GM12875 (cell line): ENCODE measurements around the gene POLR2E.
"Not testable (repeated sequence)": the region's sequence is repeated elsewhere in the genome, so short reads cannot be mapped to it uniquely, and the experiment has no call there.

Experiments used
- H3K4me3 ChIP-seq: one replicate; pipeline ENCODE4 v1.5.1; 2011; ENCODE audit warnings: low read depth, low read length, control low read depth
- TF ChIP-seq, protein P1 (sequence below): IDR thresholded peaks from 2 replicates; pipeline ENCODE4 v1.5.1; 2011; ENCODE audit warnings: low read depth, mild to moderate bottlenecking, control low read depth, inconsistent platforms, low read length, moderate library complexity, borderline replicate concordance; ENCODE audit not compliant: insufficient read depth

Gene POLR2E

DNA sequence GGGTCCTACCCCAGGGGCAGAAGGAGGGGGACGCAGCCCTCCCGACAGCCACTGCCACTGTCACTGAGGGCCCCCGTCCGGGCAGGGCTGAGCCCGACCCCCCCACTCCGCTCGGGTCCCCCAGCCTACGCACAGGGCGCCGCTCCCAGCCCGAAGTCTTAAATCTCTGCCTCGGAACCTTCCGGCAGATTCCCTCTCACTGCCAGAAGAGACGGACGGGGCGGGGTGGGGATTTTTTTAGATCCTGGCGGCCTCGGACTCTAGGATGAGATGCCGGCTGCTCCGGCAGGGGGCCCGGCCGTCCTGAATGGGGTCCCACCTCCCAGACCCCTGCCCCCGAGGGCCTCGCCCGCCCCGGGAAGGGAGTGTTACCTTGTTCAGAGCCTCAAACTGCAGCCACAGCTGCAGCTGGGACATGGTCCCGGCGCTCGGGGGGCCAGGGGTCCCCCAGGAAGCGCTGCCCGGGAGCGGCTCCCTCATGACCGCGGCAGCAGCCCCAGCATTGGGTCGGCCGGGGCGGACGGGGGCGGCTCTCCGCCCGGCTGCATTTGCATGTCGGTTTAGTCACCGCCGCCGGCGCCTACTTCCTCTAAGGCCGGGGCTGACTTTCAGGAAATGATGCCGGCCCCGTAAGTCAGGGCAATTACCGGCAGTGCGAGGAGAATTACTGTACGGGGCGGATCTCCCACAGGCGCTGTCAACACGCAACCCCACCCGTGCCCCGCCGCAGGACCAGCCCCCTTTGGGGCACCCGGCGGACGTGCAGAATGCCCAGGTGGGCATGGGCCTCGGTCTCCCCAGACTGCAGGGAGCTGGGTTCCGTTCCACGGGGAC, 36.8 kb upstream of the POLR2E start:
- H3K4me3 ChIP-seq: peak overlapping the region; percentile 85
- TF ChIP-seq, protein P1, sequence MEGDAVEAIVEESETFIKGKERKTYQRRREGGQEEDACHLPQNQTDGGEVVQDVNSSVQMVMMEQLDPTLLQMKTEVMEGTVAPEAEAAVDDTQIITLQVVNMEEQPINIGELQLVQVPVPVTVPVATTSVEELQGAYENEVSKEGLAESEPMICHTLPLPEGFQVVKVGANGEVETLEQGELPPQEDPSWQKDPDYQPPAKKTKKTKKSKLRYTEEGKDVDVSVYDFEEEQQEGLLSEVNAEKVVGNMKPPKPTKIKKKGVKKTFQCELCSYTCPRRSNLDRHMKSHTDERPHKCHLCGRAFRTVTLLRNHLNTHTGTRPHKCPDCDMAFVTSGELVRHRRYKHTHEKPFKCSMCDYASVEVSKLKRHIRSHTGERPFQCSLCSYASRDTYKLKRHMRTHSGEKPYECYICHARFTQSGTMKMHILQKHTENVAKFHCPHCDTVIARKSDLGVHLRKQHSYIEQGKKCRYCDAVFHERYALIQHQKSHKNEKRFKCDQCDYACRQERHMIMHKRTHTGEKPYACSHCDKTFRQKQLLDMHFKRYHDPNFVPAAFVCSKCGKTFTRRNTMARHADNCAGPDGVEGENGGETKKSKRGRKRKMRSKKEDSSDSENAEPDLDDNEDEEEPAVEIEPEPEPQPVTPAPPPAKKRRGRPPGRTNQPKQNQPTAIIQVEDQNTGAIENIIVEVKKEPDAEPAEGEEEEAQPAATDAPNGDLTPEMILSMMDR: no peak

GRCh38 chr19:1130771-1131717, 35.9 kb upstream of the POLR2E start:
- TF ChIP-seq, protein P1: no peak
- peak overlapping the region; percentile 85 for H3K4me3 ChIP-seq

GRCh38 chr19:1129535-1129934, 34.4 kb upstream of the POLR2E start:
- H3K4me3 ChIP-seq: no peak overlapping the region
- TF ChIP-seq, protein P1: no peak

- not testable (repeated sequence) for H3K4me3 ChIP-seq
These were observed 33.9 kb upstream of the POLR2E start for GRCh38 chr19:1129084-1129483.

GRCh38 chr19:1128106-1128505, 32.9 kb upstream of the POLR2E start:
- TF ChIP-seq, protein P1: no peak
- H3K4me3 ChIP-seq: no peak overlapping the region

GRCh38 chr19:1126984-1127760, 32.0 kb upstream of the POLR2E start:
- TF ChIP-seq, protein P1: no peak
- H3K4me3 ChIP-seq: no peak overlapping the region

DNA sequence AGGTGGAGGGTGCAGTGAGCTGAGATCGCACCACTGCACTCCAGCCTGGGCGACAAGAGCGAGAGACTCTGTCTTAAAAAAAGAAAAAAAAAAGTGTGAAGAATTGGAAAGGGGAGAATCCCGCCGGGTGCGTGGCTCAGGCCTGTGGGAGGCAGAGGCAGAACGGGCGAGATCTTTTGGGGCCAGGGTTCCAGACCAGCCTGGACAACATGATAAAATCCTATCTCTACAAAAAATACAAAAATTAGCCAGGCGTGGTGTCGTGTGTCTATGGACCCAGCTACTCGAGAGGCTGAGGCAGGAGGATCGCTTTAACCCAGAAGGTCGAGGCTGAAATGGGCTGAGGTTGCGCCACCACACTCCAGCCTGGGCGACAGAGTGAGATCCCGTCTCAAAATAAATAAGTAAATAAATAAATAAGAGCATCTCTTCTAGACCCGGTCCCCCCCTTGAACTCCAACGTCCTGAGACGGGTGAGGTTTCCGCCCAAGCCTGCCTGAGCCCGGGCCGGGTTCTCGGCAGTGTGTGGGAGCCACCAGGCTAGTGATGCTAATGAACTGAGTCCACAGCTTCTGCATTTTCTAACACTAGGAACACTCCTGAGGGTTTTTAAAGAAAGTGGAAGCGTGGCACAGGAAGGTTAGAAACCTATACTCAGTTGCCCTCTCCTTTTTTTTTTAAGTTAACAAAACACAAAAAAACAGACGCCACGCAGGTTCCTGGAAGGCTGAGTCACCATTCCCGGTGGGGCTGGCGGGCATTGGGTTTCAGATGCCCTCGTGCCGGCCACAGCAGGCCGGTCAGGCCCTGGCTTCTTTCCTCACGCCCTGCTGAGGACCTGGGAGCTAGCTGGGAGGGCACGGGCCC, 30.7 kb upstream of the POLR2E start:
- TF ChIP-seq, protein P1: no peak
- no peak overlapping the region for H3K4me3 ChIP-seq
